SK-N-SH (cell line): Measurements from ENCODE around the gene CCHCR1. TPM values are rescaled to one million over a fixed set of nuclear protein-coding genes. Genes with fewer than 3 reads are reported as not detected.
A peak's percentile ranks its signal among the peaks of the same experiment; 100 is the strongest.

Experiments used
- CTCF ChIA-PET: fragments of 300-600, 350-600 bp; formaldehyde crosslinking; extraction: SDS; loops from one replicate; lab custom pipeline; 2021; lab: Yijun Ruan, JAX
- POLR2A ChIA-PET: fragments of 350-600 bp; sonication (Branson Sonifier 250); formaldehyde crosslinking; extraction: SDS; loops from one replicate; lab custom pipeline; 2020; ENCODE audit warnings: antibody characterized with exemption, inconsistent platforms; lab: Yijun Ruan, JAX
- DNase-seq: peaks from one replicate; pipeline ENCODE4 v3.0.0; 2012
- H2AFZ ChIP-seq: fragments of 200-600 bp; sonication (generic); 2 replicates; pipeline ENCODE4 v1.8.1; 2016; ENCODE audit warnings: antibody characterized with exemption, mild to moderate bottlenecking, low read depth
- H3F3A ChIP-seq: fragments of 200-600 bp; sonication (generic); replicated peaks from 2 replicates; pipeline ENCODE3; 2016; ENCODE audit warnings: antibody characterized with exemption, mild to moderate bottlenecking; ENCODE audit not compliant: insufficient read depth
- H3K27ac ChIP-seq, 2 experiments: fragments of 200-500 bp in 1 of 2; fragments of 200-600 bp in 1 of 2; sonication (Bioruptor generic) in 1 of 2; sonication (generic), shearing (Covaris generic) in 1 of 2; 2 replicates each; pipeline versions ENCODE4 v1.5.1 to v1.6.1; 2014 to 2016; ENCODE audit warnings: low read depth in 2 of 2, inconsistent platforms in 1 of 2, low read length in 1 of 2, mild to moderate bottlenecking in 1 of 2, mixed read lengths in 1 of 2
- H3K27me3 ChIP-seq: fragments of 200-600 bp; sonication (generic), shearing (Covaris generic); 2 replicates; pipeline ENCODE4 v1.6.1; 2016; ENCODE audit warnings: mixed run types; ENCODE audit not compliant: insufficient read depth
- H3K36me3 ChIP-seq, 2 experiments: fragments of 200-500 bp in 1 of 2; fragments of 200-600 bp in 1 of 2; sonication (Bioruptor generic) in 1 of 2; sonication (generic) in 1 of 2; replicated peaks in 1 of 2; 2 replicates each; pipeline versions ENCODE3 to v1.5.1; 2014 to 2016; ENCODE audit warnings: low read length in 1 of 2, mild to moderate bottlenecking in 1 of 2; ENCODE audit not compliant: insufficient read depth in 2 of 2, control insufficient read depth in 1 of 2
- H3K4me1 ChIP-seq, 2 experiments: fragments of 200-500 bp in 1 of 2; fragments of 200-600 bp in 1 of 2; sonication (Bioruptor generic) in 1 of 2; sonication (generic), shearing (Covaris generic) in 1 of 2; 2 replicates each; pipeline versions ENCODE4 v1.5.1 to v1.6.1; 2014 to 2016; ENCODE audit warnings: low read depth in 1 of 2, low read length in 1 of 2, mixed run types in 1 of 2; ENCODE audit not compliant: insufficient read depth in 2 of 2, control insufficient read depth in 1 of 2
- H3K4me2 ChIP-seq: fragments of 200-600 bp; sonication (generic), shearing (Covaris generic); 2 replicates; pipeline ENCODE4 v1.6.1; 2017; ENCODE audit warnings: mixed run types
- H3K4me3 ChIP-seq, 2 experiments: fragments of 200-500 bp in 1 of 2; fragments of 200-600 bp in 1 of 2; sonication (Bioruptor generic) in 1 of 2; sonication (generic), shearing (Covaris generic) in 1 of 2; 2 replicates each; pipeline versions ENCODE4 v1.5.1 to v1.8.1; 2014 to 2016; ENCODE audit warnings: low read depth in 2 of 2, inconsistent platforms in 1 of 2, low read length in 1 of 2, mild to moderate bottlenecking in 1 of 2, mixed read lengths in 1 of 2, moderate library complexity in 1 of 2
- H3K79me2 ChIP-seq: fragments of 200-600 bp; sonication (generic); 2 replicates; pipeline ENCODE4 v1.8.1; 2017; ENCODE audit warnings: mild to moderate bottlenecking; ENCODE audit not compliant: insufficient read depth
- H3K9ac ChIP-seq: fragments of 200-600 bp; sonication (generic); 2 replicates; pipeline ENCODE4 v1.6.1; 2017; ENCODE audit warnings: mixed run types
- H3K9me2 ChIP-seq: fragments of 200-600 bp; sonication (generic); 2 replicates; pipeline ENCODE4 v1.6.1; 2017; ENCODE audit warnings: mixed run types
- H3K9me3 ChIP-seq: fragments of 200-600 bp; sonication (generic); 2 replicates; pipeline ENCODE4 v1.6.1; 2017; ENCODE audit warnings: mixed run types, mild to moderate bottlenecking, moderate library complexity
- H4K20me1 ChIP-seq: fragments of 200-600 bp; sonication (generic); 2 replicates; pipeline ENCODE4 v1.6.1; 2017; ENCODE audit warnings: mild to moderate bottlenecking, mixed run types; ENCODE audit not compliant: insufficient read depth
- CHD2 ChIP-seq: fragments of 150-350 bp; IDR thresholded peaks from 2 replicates; pipeline ENCODE4 v1.6.1; 2018; ENCODE audit warnings: low read length; ENCODE audit not compliant: partially characterized antibody
- CTCF ChIP-seq: fragments of 200-600 bp; sonication (generic); IDR thresholded peaks from 2 replicates; pipeline ENCODE4 v1.6.1; 2017; ENCODE audit warnings: antibody characterized with exemption, mild to moderate bottlenecking, moderate library complexity
- EP300 ChIP-seq, 2 experiments: IDR thresholded peaks; 2 replicates each; pipeline versions ENCODE4 v1.4.0 to v1.6.1; 2012; ENCODE audit warnings: borderline replicate concordance in 1 of 2, low read depth in 1 of 2, low read length in 1 of 2
- EZH2phosphoT487 ChIP-seq: fragments of 200-600 bp; sonication (generic); IDR thresholded peaks from 2 replicates; pipeline ENCODE4 v1.6.1; 2017; ENCODE audit warnings: low read depth, mixed run types, mild to moderate bottlenecking, antibody characterized with exemption, moderate library complexity, borderline replicate concordance
- GATA2 ChIP-seq: sonication (generic); formaldehyde crosslinking; IDR thresholded peaks from 2 replicates; pipeline ENCODE4 v1.5.0; 2020; ENCODE audit warnings: mild to moderate bottlenecking, missing genetic modification reagents
- MXI1 ChIP-seq: IDR thresholded peaks from 2 replicates; pipeline ENCODE4 v1.6.1; 2012; ENCODE audit warnings: mild to moderate bottlenecking, low read depth, low read length, improper control_type of control experiment
- NFIC ChIP-seq: IDR thresholded peaks from 2 replicates; pipeline ENCODE4 v1.4.0; 2012; ENCODE audit warnings: borderline replicate concordance
- PBX3 ChIP-seq: IDR thresholded peaks from 2 replicates; pipeline ENCODE4; 2012
- POLR2AphosphoS5 ChIP-seq: IDR thresholded peaks from 2 replicates; pipeline ENCODE4 v1.6.1; 2012; ENCODE audit warnings: low read depth, low read length
- RAD21 ChIP-seq: IDR thresholded peaks from 2 replicates; pipeline ENCODE4 v1.6.1; 2012; ENCODE audit warnings: mild to moderate bottlenecking, low read length
- RFX5 ChIP-seq: IDR thresholded peaks from 2 replicates; pipeline ENCODE4 v1.6.1; 2012; ENCODE audit warnings: mild to moderate bottlenecking, improper control_type of control experiment, low read length
- RXRA ChIP-seq: IDR thresholded peaks from 2 replicates; pipeline ENCODE4 v1.4.0; 2012; ENCODE audit warnings: low read depth, mild to moderate bottlenecking, borderline replicate concordance
- SMC3 ChIP-seq: IDR thresholded peaks from 2 replicates; pipeline ENCODE4 v1.6.1; 2012; ENCODE audit warnings: low read depth, low read length, improper control_type of control experiment
- TCF12 ChIP-seq: IDR thresholded peaks from 2 replicates; pipeline ENCODE4 v1.4.0; 2012
- WGBS: methylation state at CpG from one replicate; pipeline ENCODE4 v1.1.6; 2017; ENCODE audit warnings: low lambda C conversion rate; 5-methylcytosine and 5-hydroxymethylcytosine counted together
- polyA plus RNA-seq, 3 experiments: library from polyadenylated mRNA; depleted of rRNA; stranded (reverse); fragments of >200 nt; gene quantifications; 2 replicates each; pipeline ENCODE4 v1.2.3, GENCODE V29; 2012
- TF ChIP-seq, protein P1 (sequence below): IDR thresholded peaks from 2 replicates; pipeline ENCODE4 v1.4.0; 2012; ENCODE audit warnings: low read depth
- TF ChIP-seq, protein P2 (sequence below): fragments of 150-350 bp; IDR thresholded peaks from 2 replicates; pipeline ENCODE4 v1.6.1; 2017; ENCODE audit warnings: antibody characterized with exemption, low read length, low read depth, borderline replicate concordance
- TF ChIP-seq, protein P3 (sequence below): IDR thresholded peaks from 2 replicates; pipeline ENCODE4 v1.4.0; 2012; ENCODE audit warnings: low read depth, borderline replicate concordance

The CCHCR1 gene
- polyA plus RNA-seq, 1 of the 3 experiments (the other 2 are of a cell fraction), result 18.7 TPM

DNA sequence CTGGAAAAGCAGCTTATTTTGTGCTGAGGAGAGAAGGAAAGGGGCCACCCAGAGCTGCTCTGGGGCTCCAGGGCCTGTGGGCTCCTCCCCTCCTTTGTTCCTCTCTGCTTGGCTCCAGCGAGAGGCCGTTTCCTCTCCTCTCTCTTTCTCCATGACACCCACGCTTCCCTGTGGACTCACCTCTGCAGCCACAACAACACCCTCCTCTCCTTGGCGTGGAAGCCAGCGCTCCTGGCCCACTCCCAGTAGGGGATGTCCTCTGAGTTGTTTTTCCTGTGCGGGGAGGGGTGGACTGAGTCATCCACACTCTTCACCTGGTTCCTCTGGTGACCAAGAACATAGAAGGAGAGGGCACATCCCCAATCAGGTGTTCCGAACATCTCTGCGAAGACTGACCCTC is 32.4 kb downstream of the CCHCR1 start:
- H3K36me3 ChIP-seq, result no peaks in the 10 kb centered on the region
- H3K9ac ChIP-seq, result no peak overlapping the region
- ChIA-PET CTCF (interaction anchor here (0.9 to 1.7 kb wide), 4 partner anchors 9 to 242 kb away, joined by 3 to 6 read pairs (median 4); no protein-coding TSS in a partner anchor), POLR2A (no interaction called here)
- WGBS, result 65% methylated on average over 8 of the region's 8 CpGs
- H3K4me2 ChIP-seq, result peak overlapping the region; percentile 11; the same call in 1 of the 2 replicates
- H3K4me3 ChIP-seq, result no peak overlapping the region
- peaks cover 2 to 8% of the 10 kb centered on the region in 2 experiments; a peak in 2 of 4 replicates for H3K4me1 ChIP-seq
- H3K9me2 ChIP-seq, result no peaks in the 10 kb centered on the region
- peaks cover 3% of the 10 kb centered on the region for H3F3A ChIP-seq
- TF ChIP-seq, protein P1, sequence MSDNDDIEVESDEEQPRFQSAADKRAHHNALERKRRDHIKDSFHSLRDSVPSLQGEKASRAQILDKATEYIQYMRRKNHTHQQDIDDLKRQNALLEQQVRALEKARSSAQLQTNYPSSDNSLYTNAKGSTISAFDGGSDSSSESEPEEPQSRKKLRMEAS, result no peak
- TF ChIP-seq NFIC, result peak; percentile 19; the same call in 1 of the 2 replicates
- no peaks in the 10 kb centered on the region for H3K27me3 ChIP-seq
- no peak for DNase-seq
- H2AFZ ChIP-seq, result no peak overlapping the region
- no peaks in the 10 kb centered on the region for H3K9me3 ChIP-seq
- H3K27ac ChIP-seq, result no peak overlapping the region
- 0 out of 2 replicates have a peak, but pooled peaks cover 3% of the 10 kb centered on the region for H4K20me1 ChIP-seq
- H3K79me2 ChIP-seq, result no peaks in the 10 kb centered on the region; the same call in 1 of the 2 replicates

DNA sequence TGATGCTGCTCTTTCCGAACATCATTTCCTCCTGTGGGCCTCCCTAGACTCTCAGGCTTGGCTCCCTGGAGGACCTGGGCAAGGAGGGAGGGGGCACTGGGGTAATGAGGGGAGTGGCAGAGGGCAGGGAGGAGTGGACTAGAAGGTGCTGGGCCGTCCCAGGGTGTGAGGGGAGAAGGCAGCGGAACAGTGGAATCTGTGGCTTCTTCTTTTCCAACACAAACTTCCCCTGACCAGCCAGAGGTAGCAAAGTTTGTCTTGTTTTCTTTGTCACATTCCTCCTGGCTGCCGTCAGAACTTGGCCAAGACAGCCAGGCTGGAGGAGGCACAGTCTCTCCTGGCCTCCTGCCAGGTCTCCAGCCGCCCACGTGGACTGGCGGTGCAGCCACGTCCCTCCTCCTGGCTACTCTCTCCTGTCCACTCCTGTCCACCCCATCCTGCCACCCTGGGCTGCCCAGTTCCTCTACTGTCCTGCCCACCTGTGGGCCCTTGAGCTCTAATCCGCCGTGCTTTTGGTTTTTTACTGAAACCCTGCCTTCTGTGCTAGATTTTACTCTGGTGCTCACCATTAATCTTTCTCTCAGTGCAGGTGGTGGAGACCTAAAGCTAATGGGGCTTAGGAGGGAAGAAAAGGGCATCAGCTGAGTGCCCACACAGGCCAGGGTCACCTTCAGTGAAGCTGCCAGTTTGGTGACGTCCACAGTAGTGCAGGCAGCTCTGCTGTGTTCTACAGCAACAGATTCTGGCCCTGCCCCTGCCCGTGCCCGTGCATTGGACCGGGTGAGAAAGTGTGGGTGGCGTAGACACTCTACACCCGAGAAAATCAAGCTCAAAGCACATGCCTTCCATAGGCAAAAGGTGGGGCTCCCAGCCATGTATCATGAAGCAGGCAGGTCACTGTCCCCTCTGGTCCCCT is 34.6 kb downstream of the CCHCR1 start:
- Histone ChIP-seq H3K4me3 (no peak overlapping the region), H3F3A (peaks cover 3% of the 10 kb centered on the region), H3K9me2 (no peaks in the 10 kb centered on the region), H3K4me1 (peaks cover 2 to 8% of the 10 kb centered on the region in 2 experiments; a peak in 2 of 4 replicates), H3K4me2 (peak overlapping the region; percentile 75; the same call in 1 of the 2 replicates), H3K9me3 (no peaks in the 10 kb centered on the region), H2AFZ (no peak overlapping the region), H3K27ac (peak overlapping the region in 1 of 2 experiments; percentile 61; a peak in 2 of 4 replicates), H3K36me3 (no peaks in the 10 kb centered on the region), H3K27me3 (no peaks in the 10 kb centered on the region), H3K79me2 (peaks cover 4% of the 10 kb centered on the region; the same call in 1 of the 2 replicates), H4K20me1 (0 out of 2 replicates have a peak, but pooled peaks cover 3% of the 10 kb centered on the region), H3K9ac (peak overlapping the region; percentile 21; the same call in 1 of the 2 replicates)
- ChIA-PET CTCF (interaction anchor here (1.0 to 2.0 kb wide), 3 partner anchors 69 to 244 kb away, joined by 3 to 4 read pairs (median 4); no protein-coding TSS in a partner anchor), POLR2A (no interaction called here)
- 39% methylated on average over 16 of the region's 16 CpGs for WGBS
- TF ChIP-seq, protein P1, result peak; percentile 91
- no peak for TF ChIP-seq EP300 (IDR thresholded peaks at IDR 0.05; ENCODE audit: borderline replicate concordance in 1 of 2, low read depth in 1 of 2, low read length in 1 of 2)
- TF ChIP-seq, protein P2, sequence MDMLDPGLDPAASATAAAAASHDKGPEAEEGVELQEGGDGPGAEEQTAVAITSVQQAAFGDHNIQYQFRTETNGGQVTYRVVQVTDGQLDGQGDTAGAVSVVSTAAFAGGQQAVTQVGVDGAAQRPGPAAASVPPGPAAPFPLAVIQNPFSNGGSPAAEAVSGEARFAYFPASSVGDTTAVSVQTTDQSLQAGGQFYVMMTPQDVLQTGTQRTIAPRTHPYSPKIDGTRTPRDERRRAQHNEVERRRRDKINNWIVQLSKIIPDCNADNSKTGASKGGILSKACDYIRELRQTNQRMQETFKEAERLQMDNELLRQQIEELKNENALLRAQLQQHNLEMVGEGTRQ, result no peak
- peak; percentile 30; the same call in 1 of the 2 replicates for TF ChIP-seq MXI1
- TF ChIP-seq RAD21, result no peak
- TF ChIP-seq POLR2AphosphoS5, result peak; percentile 18; the same call in 1 of the 2 replicates
- TF ChIP-seq RXRA, result no peak
- TF ChIP-seq GATA2 (CRISPR knock-in tag), result no peak
- TF ChIP-seq, protein P3, sequence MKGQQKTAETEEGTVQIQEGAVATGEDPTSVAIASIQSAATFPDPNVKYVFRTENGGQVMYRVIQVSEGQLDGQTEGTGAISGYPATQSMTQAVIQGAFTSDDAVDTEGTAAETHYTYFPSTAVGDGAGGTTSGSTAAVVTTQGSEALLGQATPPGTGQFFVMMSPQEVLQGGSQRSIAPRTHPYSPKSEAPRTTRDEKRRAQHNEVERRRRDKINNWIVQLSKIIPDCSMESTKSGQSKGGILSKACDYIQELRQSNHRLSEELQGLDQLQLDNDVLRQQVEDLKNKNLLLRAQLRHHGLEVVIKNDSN, result peak; percentile 69; the same call in 1 of the 2 replicates
- no peak for TF ChIP-seq RFX5
- no peak for TF ChIP-seq SMC3
- TF ChIP-seq CHD2, result no peak
- TF ChIP-seq CTCF, result no peak
- peak; percentile 95 for TF ChIP-seq NFIC
- peak; percentile 61; the same call in 1 of the 2 replicates for TF ChIP-seq TCF12
- peak; percentile 40; the same call in 1 of the 2 replicates for TF ChIP-seq PBX3
- TF ChIP-seq EZH2phosphoT487, result no peak
- DNase-seq, result peak; percentile 48
